WTC11 (cell line): ENCODE data around the gene EMP1. TPM values are rescaled to one million over a fixed set of nuclear protein-coding genes. Genes with fewer than 3 reads are reported as not detected.

ENCODE experiments used
- ATAC-seq: fragments of 200-7000 bp; cut with Tn5 transposase; 2 replicates; pipeline ENCODE4 v1.10.0; 2021; ENCODE audit warnings: mild to moderate bottlenecking, moderate library complexity
- CTCF ChIA-PET: fragments of 300-600 bp; sonication (Branson Sonifier 250); formaldehyde crosslinking; loops from one replicate; lab custom pipeline; 2021; ENCODE audit warnings: antibody characterized with exemption; lab: Charles Lee
- POLR2A ChIA-PET: fragments of 350-600 bp; sonication (Branson Sonifier 250); formaldehyde crosslinking; loops from one replicate; lab custom pipeline; 2021; ENCODE audit warnings: antibody characterized with exemption; lab: Charles Lee
- DNase-seq: peaks from one replicate; pipeline ENCODE4 v3.0.0; 2021; ENCODE audit warnings: low spot score
- H3K27ac Mint-ChIP-seq: 2 replicates; pipeline ENCODE4 v1.8.0; 2021; ENCODE audit warnings: mixed read lengths
- H3K27me3 Mint-ChIP-seq: 2 replicates; pipeline ENCODE4 v1.8.0; 2021; ENCODE audit warnings: low read depth, mild to moderate bottlenecking, moderate library complexity, mixed read lengths
- H3K36me3 Mint-ChIP-seq: 2 replicates; pipeline ENCODE4 v1.8.0; 2021; ENCODE audit warnings: mixed read lengths
- H3K4me1 Mint-ChIP-seq: 2 replicates; pipeline ENCODE4 v1.8.0; 2022; ENCODE audit warnings: mixed read lengths
- H3K4me3 Mint-ChIP-seq: 2 replicates; pipeline ENCODE4 v1.8.0; 2021; ENCODE audit warnings: mild to moderate bottlenecking, moderate library complexity, mixed read lengths
- H3K9me3 Mint-ChIP-seq: 2 replicates; pipeline ENCODE4 v1.8.0; 2021; ENCODE audit warnings: mixed read lengths
- CREB1 ChIP-seq: sonication (generic); formaldehyde crosslinking; IDR thresholded peaks from 2 replicates; pipeline ENCODE4 v1.8.0; 2023; ENCODE audit warnings: mild to moderate bottlenecking, missing genetic modification reagents
- EMX1 ChIP-seq: fragments of 250-450 bp; sonication (Bioruptor Pico); IDR thresholded peaks from 2 replicates; pipeline ENCODE4 v1.8.0; 2021; ENCODE audit warnings: mild to moderate bottlenecking
- ETV6 ChIP-seq: sonication (generic); formaldehyde crosslinking; IDR thresholded peaks from 2 replicates; pipeline ENCODE4 v1.8.1; 2022; ENCODE audit warnings: mild to moderate bottlenecking, missing genetic modification reagents
- GABPB1 ChIP-seq: sonication (generic); formaldehyde crosslinking; IDR thresholded peaks from 2 replicates; pipeline ENCODE4 v1.8.1; 2023; ENCODE audit warnings: mild to moderate bottlenecking, missing genetic modification reagents
- JUN ChIP-seq: sonication (generic); formaldehyde crosslinking; IDR thresholded peaks from 2 replicates; pipeline ENCODE4 v1.8.0; 2023; ENCODE audit warnings: mild to moderate bottlenecking, missing genetic modification reagents
- NR3C1 ChIP-seq: sonication (generic); formaldehyde crosslinking; conservative IDR thresholded peaks from 2 replicates; pipeline ENCODE4 v1.8.1; 2023; ENCODE audit warnings: low read depth, mild to moderate bottlenecking, missing genetic modification reagents
- OVOL2 ChIP-seq: fragments of 250-450 bp; sonication (Bioruptor Pico); IDR thresholded peaks from 2 replicates; pipeline ENCODE4 v1.9.0; 2021; ENCODE audit warnings: mild to moderate bottlenecking, borderline replicate concordance
- RELA ChIP-seq: sonication (generic); formaldehyde crosslinking; IDR thresholded peaks from 2 replicates; pipeline ENCODE4 v1.8.1; 2022; ENCODE audit warnings: missing genetic modification reagents, mild to moderate bottlenecking, borderline replicate concordance
- SMAD3 ChIP-seq: sonication (generic); formaldehyde crosslinking; IDR thresholded peaks from 2 replicates; pipeline ENCODE4 v1.8.0; 2022; ENCODE audit warnings: missing genetic modification reagents, mild to moderate bottlenecking, borderline replicate concordance
- SOX15 ChIP-seq: fragments of 250-450 bp; sonication (Bioruptor Pico); IDR thresholded peaks from 2 replicates; pipeline ENCODE4 v1.9.0; 2021; ENCODE audit warnings: mild to moderate bottlenecking
- TCF7 ChIP-seq: sonication (generic); formaldehyde crosslinking; IDR thresholded peaks from 2 replicates; pipeline ENCODE4 v1.8.0; 2022; ENCODE audit warnings: mild to moderate bottlenecking, low read depth, missing genetic modification reagents, moderate library complexity
- TP53 ChIP-seq: sonication (generic); formaldehyde crosslinking; IDR thresholded peaks from 2 replicates; pipeline ENCODE4 v1.8.1; 2023; ENCODE audit warnings: mild to moderate bottlenecking, missing genetic modification reagents
- ZNF219 ChIP-seq: sonication (generic); formaldehyde crosslinking; IDR thresholded peaks from 2 replicates; pipeline ENCODE4 v1.8.0; 2023; ENCODE audit warnings: missing genetic modification reagents, mild to moderate bottlenecking, borderline replicate concordance
- ZNF416 ChIP-seq: fragments of 250-450 bp; sonication (Bioruptor Pico); IDR thresholded peaks from 2 replicates; pipeline ENCODE4 v1.9.0; 2021; ENCODE audit warnings: mild to moderate bottlenecking, inconsistent platforms
- total RNA-seq: library from RNA; stranded (reverse); gene quantifications from 3 replicates; pipeline ENCODE4 v1.2.3, GENCODE V29; 2021
- TF ChIP-seq, protein P1 (sequence below): fragments of 250-450 bp; sonication (Bioruptor Pico); conservative IDR thresholded peaks from 2 replicates; pipeline ENCODE4 v1.9.0; 2021; ENCODE audit warnings: mild to moderate bottlenecking
- TF ChIP-seq, protein P2 (sequence below): fragments of 250-450 bp; sonication (Bioruptor Pico); IDR thresholded peaks from 2 replicates; pipeline ENCODE4 v1.9.0; 2021; ENCODE audit warnings: moderate library complexity, mild to moderate bottlenecking, inconsistent platforms, borderline replicate concordance
- TF ChIP-seq, protein P3 (sequence below): sonication (generic); formaldehyde crosslinking; conservative IDR thresholded peaks from 2 replicates; pipeline ENCODE4 v1.8.1; 2022; ENCODE audit warnings: mild to moderate bottlenecking, missing genetic modification reagents
- TF ChIP-seq, protein P4 (sequence below): sonication (generic); formaldehyde crosslinking; IDR thresholded peaks from 2 replicates; pipeline ENCODE4 v1.8.0; 2022; ENCODE audit warnings: missing genetic modification reagents
- TF ChIP-seq, protein P5 (sequence below): fragments of 250-450 bp; sonication (Bioruptor Pico); IDR thresholded peaks from 2 replicates; pipeline ENCODE4 v1.9.0; 2021; ENCODE audit warnings: mild to moderate bottlenecking
- TF ChIP-seq, protein P6 (sequence below): sonication (generic); formaldehyde crosslinking; IDR thresholded peaks from 2 replicates; pipeline ENCODE4 v1.8.1; 2022; ENCODE audit warnings: mild to moderate bottlenecking, missing genetic modification reagents, moderate library complexity, borderline replicate concordance
- TF ChIP-seq, protein P7 (sequence below): fragments of 250-450 bp; sonication (Bioruptor Pico); IDR thresholded peaks from 2 replicates; pipeline ENCODE4 v1.8.0; 2021; ENCODE audit warnings: mild to moderate bottlenecking

The EMP1 gene
- total RNA-seq, 1 experiment from 2014 or later: 1.4 TPM

DNA sequence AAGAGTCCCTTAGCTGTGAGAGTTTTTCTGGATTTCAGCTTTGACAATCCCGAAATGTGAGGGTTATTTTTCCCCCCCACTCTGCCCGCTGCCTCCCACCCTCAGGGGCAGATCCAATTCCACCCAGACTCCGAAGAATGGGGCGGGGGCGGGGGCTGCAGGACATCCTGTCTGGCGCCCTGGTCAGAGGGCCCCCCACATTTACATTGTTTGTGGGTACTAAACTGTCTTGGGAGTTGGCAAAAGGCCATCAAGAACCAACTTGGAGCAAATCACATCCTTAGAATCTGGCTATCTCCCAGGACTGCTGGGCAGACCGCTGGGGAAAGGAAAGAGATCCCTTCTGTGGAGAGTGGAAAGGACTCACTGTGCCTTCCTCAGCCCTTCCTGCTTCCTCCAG, 2.4 kb downstream of the EMP1 start (continued):
- TF ChIP-seq, protein P1, sequence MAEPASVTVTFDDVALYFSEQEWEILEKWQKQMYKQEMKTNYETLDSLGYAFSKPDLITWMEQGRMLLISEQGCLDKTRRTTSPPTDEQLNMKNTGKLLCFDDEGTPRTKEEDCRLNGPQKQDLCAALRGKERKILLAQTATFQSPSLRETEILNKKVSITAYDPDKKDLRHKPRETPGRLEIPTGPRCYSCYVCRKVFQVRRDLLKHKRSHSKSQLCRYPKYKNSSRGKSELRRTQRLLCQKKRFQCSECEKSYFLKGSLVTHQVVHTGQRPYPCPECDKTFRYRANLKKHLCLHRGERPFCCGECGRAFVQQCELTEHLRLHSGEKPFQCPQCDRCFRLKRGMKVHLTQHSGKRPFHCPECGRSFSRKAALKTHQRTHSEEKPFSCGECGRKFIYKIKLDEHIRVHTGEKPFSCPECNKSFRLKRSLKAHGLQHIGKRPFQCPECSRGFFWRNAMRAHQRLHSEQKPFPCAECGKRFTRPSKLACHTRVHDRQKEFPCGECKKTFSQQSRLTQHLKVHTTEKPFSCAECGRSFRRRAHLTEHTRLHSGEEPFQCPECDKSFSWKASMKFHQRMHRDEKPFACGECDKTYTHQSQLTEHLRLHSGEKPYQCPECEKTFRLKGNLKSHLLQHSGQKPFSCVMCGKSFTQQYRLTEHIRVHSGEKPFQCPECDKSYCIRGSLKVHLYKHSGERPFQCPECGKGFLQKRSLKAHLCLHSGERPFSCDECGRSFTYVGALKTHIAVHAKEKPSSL (CRISPR knock-in tag): no peak
- no peak for TF ChIP-seq SMAD3
- TF ChIP-seq ZNF416 (CRISPR knock-in tag): no peak
- TF ChIP-seq RELA (CRISPR knock-in tag): no peak
- TF ChIP-seq, protein P2, sequence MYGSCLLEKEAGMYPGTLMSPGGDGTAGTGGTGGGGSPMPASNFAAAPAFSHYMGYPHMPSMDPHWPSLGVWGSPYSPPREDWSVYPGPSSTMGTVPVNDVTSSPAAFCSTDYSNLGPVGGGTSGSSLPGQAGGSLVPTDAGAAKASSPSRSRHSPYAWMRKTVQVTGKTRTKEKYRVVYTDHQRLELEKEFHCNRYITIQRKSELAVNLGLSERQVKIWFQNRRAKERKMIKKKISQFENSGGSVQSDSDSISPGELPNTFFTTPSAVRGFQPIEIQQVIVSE (CRISPR knock-in tag): no peak
- TF ChIP-seq JUN (CRISPR knock-in tag): no peak
- TF ChIP-seq, protein P3, sequence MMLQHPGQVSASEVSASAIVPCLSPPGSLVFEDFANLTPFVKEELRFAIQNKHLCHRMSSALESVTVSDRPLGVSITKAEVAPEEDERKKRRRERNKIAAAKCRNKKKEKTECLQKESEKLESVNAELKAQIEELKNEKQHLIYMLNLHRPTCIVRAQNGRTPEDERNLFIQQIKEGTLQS (CRISPR knock-in tag): no peak
- TF ChIP-seq ZNF219: no peak

DNA sequence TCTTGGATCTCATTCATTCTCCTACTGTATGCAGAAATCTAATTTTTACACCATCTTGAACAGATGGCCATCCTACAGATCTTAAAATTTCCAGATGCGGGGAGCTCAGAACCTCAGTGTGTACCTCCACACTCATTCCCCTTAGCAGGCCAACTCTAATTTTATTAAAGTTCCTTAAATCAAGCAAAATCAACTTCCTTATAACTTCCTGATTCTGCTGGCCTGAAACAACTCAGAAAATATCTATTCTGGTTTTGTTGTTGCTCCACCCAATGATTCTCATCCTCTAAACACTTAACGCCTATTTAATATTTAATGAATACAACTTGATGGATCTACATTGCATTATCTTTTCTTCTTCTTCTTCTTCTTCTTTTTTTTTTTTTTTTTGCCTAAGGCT, 3.1 kb downstream of the EMP1 start:
- Mint-ChIP-seq H3K36me3 (no peaks in the 10 kb centered on the region), H3K9me3 (no peaks in the 10 kb centered on the region), H3K4me3 (no peak overlapping the region), H3K27me3 (peaks cover 9% of the 10 kb centered on the region), H3K4me1 (peaks cover 76% of the 10 kb centered on the region), H3K27ac (no peak overlapping the region)
- ChIA-PET POLR2A (no interaction called here), CTCF (interaction anchor here (0.7 to 4.7 kb wide), 5 partner anchors 12 to 261 kb away, joined by 3 to 40 read pairs (median 3); no protein-coding TSS in a partner anchor)
- no peak for ATAC-seq
- no peak for DNase-seq
- TF ChIP-seq ETV6 (CRISPR knock-in tag): no peak
- TF ChIP-seq NR3C1 (CRISPR knock-in tag): no peak
- no peak for TF ChIP-seq OVOL2 (CRISPR knock-in tag)
- TF ChIP-seq, protein P4, sequence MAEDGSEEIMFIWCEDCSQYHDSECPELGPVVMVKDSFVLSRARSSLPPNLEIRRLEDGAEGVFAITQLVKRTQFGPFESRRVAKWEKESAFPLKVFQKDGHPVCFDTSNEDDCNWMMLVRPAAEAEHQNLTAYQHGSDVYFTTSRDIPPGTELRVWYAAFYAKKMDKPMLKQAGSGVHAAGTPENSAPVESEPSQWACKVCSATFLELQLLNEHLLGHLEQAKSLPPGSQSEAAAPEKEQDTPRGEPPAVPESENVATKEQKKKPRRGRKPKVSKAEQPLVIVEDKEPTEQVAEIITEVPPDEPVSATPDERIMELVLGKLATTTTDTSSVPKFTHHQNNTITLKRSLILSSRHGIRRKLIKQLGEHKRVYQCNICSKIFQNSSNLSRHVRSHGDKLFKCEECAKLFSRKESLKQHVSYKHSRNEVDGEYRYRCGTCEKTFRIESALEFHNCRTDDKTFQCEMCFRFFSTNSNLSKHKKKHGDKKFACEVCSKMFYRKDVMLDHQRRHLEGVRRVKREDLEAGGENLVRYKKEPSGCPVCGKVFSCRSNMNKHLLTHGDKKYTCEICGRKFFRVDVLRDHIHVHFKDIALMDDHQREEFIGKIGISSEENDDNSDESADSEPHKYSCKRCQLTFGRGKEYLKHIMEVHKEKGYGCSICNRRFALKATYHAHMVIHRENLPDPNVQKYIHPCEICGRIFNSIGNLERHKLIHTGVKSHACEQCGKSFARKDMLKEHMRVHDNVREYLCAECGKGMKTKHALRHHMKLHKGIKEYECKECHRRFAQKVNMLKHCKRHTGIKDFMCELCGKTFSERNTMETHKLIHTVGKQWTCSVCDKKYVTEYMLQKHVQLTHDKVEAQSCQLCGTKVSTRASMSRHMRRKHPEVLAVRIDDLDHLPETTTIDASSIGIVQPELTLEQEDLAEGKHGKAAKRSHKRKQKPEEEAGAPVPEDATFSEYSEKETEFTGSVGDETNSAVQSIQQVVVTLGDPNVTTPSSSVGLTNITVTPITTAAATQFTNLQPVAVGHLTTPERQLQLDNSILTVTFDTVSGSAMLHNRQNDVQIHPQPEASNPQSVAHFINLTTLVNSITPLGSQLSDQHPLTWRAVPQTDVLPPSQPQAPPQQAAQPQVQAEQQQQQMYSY (CRISPR knock-in tag): no peak
- TF ChIP-seq, protein P5, sequence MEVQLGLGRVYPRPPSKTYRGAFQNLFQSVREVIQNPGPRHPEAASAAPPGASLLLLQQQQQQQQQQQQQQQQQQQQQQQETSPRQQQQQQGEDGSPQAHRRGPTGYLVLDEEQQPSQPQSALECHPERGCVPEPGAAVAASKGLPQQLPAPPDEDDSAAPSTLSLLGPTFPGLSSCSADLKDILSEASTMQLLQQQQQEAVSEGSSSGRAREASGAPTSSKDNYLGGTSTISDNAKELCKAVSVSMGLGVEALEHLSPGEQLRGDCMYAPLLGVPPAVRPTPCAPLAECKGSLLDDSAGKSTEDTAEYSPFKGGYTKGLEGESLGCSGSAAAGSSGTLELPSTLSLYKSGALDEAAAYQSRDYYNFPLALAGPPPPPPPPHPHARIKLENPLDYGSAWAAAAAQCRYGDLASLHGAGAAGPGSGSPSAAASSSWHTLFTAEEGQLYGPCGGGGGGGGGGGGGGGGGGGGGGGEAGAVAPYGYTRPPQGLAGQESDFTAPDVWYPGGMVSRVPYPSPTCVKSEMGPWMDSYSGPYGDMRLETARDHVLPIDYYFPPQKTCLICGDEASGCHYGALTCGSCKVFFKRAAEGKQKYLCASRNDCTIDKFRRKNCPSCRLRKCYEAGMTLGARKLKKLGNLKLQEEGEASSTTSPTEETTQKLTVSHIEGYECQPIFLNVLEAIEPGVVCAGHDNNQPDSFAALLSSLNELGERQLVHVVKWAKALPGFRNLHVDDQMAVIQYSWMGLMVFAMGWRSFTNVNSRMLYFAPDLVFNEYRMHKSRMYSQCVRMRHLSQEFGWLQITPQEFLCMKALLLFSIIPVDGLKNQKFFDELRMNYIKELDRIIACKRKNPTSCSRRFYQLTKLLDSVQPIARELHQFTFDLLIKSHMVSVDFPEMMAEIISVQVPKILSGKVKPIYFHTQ (CRISPR knock-in tag): no peak
- TF ChIP-seq CREB1 (CRISPR knock-in tag): no peak
- TF ChIP-seq EMX1 (CRISPR knock-in tag): no peak
- no peak for TF ChIP-seq GABPB1 (CRISPR knock-in tag)
- TF ChIP-seq TCF7 (CRISPR knock-in tag): no peak
- no peak for TF ChIP-seq SOX15 (CRISPR knock-in tag)
- TF ChIP-seq, protein P6, sequence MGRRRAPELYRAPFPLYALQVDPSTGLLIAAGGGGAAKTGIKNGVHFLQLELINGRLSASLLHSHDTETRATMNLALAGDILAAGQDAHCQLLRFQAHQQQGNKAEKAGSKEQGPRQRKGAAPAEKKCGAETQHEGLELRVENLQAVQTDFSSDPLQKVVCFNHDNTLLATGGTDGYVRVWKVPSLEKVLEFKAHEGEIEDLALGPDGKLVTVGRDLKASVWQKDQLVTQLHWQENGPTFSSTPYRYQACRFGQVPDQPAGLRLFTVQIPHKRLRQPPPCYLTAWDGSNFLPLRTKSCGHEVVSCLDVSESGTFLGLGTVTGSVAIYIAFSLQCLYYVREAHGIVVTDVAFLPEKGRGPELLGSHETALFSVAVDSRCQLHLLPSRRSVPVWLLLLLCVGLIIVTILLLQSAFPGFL (CRISPR knock-in tag): no peak
- TF ChIP-seq TP53: no peak
- TF ChIP-seq, protein P1 (CRISPR knock-in tag): no peak
- TF ChIP-seq, protein P7, sequence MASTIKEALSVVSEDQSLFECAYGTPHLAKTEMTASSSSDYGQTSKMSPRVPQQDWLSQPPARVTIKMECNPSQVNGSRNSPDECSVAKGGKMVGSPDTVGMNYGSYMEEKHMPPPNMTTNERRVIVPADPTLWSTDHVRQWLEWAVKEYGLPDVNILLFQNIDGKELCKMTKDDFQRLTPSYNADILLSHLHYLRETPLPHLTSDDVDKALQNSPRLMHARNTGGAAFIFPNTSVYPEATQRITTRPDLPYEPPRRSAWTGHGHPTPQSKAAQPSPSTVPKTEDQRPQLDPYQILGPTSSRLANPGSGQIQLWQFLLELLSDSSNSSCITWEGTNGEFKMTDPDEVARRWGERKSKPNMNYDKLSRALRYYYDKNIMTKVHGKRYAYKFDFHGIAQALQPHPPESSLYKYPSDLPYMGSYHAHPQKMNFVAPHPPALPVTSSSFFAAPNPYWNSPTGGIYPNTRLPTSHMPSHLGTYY (CRISPR knock-in tag): no peak
